ENCODE data around the gene MYRFL.

The MYRFL gene

DNA sequence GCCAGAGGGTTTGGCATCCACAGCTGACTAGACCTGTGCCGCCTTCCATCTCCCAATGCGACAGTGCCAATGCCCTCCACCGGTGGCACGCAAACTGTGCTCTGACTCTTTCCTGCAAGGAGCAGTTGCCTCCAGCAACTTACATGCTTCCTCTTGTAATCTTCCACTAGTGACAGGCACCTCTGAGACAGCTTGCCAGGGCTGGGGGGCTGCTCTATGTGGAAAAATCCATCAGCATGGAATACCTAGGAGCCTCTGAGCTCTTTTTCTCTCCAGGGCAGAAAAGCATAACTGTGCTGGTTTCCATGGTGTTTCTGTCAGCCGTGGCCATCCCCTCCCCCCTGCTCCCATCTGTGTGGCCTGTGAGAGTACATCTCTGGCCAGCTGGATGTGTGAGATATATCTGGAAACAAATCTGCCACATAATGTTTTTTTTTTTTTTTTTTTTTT is 110.6 kb downstream of the MYRFL start:
- no peak for DNase-seq

DNA sequence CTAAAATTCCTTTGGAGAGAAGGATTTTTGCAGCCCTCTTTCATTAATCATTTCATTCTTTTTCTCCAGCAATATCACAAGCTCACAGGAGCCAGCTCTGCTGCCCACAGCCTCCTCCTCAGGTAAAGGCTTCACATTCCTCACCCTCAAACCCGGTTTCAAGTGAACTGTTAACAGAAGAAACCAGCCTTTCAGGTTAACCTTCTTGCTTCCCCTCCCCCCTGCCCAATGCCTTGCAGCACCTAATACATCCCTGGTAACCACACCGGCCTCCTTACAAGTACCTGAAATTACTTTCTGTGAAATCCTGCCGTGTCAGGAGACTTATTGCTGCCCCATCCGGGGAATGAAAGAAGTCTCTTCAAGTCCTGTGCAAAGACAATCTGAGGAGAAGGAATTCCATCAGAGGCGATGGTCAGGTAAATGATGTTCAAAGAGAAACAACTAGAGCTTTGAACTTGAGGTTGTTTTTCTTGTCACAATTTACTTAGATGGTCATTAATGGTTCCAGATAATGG is 111.2 kb downstream of the MYRFL start:
- no peak for DNase-seq

DNA sequence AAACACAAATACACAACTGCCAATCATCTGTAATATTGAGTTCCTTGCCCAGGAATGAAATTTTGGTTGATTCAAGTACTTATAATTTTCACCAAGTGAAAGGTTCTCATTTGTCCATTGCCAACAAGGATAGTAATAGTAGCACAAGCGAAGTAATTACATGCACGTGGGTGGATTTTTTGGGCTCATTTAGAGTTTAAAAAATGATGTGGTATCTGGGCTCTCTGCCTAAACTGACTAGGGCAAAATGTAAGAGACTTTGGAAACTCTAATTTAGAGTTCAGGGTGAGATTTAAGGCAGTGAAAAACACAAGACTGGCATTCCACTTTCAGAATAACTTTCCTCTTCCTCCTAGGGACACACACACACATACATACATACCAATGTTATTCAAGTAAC is 111.7 kb downstream of the MYRFL start:
- DNase-seq = no peak

DNA sequence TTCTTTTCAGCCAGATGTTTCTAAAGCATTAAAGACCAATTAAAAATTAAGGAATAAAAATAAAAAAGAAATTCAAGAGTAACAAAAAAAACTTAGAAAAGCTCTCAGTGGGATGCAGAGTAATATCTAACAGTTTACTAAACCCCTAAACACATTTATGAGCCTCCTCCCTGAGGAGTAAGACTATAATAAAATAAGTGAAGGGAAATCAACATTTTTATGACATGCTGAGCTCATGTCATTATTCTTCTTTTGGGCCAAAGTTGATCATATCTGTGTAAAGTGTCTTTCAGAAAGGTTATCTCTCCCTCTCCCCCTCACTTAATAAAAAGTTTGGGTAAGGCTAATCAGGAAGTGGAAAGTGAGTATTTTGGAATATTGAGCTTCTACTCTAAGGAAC is 122.1 kb downstream of the MYRFL start:
- DNase-seq = no peak

DNA sequence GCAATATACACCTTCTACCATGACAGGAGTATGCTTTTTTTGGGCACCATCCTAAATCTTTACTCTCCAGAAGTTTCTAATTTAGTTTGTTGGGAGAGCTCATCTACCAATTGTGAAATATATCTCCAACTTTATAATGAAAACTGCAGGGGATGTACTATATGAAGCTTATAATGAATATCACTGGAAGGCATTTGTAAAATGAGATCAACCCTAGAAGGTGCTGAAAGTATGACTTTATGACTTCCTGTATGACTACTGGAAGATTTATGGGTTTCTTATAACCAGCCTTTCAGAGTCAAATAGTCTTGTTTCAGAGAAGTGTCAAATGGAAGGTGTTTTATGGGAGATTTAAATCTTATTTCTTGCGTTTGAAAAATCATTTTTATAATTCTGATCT is 122.9 kb downstream of the MYRFL start:
- no peak for DNase-seq

DNA sequence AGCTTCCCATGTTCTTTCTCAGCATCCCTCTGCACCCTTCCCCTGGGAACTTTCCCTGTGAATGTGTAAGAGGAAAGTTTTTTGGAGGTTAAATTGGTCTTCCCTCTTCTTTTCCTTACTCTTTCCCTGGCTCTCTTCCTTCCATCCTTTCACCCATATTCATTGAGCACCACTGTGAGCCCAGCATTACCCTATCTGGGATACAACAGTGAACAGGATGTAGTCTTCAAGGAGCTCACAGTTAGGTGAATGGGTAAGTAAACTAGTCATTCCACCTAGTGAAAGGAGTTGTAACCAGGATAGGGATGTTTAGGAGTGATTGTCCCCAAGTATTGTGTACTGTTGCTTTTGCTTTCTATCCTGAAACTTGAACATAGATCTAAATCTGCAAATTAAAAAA is 123.8 kb downstream of the MYRFL start:
- no peak for DNase-seq

DNA sequence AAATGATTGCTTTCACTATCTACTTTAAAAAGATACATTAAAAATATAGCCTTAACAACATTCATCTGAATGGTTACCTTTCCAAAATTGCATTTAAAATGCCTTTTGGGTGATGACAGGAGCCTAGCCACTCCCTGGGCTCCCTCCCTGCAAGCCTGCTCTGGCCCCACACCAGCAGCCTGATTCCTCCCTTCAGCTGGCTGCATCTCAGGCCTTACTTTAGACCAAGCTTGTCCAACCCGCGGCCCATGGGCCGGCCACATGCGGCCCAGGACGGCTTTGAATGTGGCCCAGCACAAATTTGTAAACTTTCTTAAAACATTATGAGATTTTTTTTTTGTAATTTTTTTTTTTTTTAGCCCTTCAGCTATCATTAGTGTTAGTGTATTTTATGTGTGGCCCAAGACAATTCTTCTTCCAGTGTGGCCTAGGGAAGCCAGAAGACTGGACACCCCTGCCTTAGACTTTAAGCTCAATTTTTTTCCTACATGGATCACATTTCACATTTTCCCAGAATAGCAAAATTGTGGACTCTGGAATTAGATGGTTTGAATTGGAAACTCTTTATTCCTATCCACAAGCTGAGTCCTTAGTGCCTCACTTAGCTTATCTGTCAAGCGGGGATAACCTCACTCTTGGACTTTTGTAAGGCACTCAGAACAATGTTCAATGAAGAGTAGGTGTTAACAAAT is 124.4 kb downstream of the MYRFL start:
- no peak for DNase-seq

DNA sequence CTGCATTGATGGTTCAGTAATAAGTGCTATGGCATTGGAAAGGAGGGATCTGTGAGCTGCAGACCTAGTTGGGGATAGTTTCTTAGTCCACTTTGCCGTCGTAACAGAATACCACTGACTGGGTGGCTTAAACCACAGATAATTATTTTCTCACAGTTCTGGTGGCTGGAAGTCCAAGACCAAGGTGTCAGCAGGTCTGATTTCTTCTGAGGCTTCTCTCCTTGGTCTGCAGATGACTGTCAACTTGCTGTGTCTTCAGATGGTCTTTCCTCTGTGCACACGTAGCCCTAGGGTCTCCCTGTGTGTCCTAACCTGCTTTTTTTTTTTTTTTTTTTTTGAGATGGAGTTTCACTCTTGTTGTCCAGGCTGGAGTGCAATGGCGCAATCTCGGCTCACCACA is 126.1 kb downstream of the MYRFL start:
- no peak for DNase-seq

DNA sequence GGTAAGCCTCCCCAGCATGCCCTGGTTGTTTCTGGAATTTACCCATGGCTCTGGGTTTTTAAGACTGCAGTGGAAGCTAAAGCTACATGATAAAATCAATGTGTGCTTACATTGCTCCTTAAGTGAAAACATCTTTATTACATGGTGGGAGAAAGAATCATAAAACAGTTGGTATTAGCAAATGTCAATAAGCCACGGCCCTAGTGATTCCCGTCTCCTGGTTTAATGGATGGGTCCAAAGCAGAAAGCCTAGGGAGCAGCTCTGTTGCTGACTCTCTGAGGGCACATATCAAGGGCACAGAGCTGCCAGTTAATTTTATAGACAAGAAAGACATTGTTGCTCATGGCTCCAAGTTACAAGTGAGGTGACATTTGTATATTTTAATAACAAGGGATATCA is 127.9 kb downstream of the MYRFL start:
- no peak for DNase-seq

DNA sequence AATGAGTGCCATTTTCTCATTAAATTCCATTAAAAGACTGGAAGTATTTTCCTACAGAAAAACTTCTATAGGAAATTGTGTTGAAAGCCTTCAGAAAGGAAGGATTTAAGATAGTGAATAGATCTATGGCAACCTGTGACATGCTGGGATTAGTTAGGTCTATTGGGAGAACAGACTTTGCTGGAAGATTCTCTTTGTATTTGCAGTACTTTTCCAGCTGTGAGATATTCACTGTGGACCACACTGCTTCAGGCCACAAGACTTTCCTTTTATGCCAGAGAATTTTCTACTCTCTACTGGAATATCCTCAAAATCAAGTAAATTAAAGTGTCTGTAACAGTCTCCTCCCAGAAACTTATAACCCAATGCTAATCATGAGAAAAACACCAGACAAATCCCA is 136.2 kb downstream of the MYRFL start:
- no peak for DNase-seq

DNA sequence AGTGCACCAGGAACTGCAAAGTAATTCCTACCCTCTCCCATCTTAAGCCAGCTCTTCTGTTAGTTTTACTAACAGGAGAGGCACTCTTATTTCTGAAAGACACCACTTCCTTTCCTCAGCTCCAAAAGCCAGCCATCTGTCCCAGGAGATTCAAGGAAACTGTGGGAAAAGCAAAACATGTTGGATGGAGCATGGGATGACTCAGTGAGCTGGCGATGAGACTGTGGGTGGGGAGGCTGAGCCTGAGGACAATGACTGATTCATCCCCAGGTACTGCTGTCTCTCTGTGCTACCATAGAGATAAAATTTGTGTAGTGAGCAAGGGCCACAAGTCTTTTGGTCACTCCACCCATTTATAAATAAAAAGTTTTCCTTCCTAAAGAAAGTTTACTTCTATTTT is 141.4 kb downstream of the MYRFL start:
- DNase-seq = no peak

DNA sequence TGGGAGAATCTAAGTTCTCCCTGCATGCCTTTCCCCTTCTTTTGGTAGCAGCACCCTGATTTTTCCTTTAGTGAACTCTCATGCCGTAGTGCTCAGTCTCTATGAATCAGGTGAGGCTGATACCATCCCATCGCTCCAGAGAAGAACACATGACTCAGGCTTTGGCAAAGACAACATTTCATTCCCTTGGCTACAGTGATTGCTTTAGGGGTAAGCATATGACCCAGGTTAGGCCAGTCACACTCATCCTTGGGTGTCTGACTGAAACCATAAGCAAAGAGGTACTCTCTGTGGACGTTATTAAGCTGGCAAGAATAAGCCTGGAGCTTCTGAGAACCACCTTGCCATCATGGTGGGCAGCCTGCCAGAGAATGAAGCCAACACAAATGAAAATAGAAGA is 141.8 kb downstream of the MYRFL start:
- no peak for DNase-seq

DNA sequence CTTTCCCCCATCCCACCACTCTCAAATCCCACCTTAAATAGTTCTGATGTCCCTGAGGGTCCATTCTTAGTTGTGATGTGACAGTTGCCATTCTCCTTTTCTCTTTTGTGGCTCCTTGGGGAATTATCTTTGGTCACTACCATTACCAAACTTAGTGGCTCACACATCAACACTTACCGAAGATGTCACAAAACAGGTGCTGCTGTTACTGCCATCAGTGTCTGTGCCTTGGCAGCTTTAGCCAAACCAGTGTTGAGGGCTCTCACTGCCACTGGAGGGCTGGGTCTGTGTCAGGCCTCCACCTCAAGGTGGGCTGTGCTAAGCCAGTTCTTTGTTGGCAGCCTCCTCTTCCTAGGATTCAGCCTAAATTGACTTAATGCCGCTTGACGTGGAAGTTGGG is 144.0 kb downstream of the MYRFL start:
- no peak for DNase-seq

DNA sequence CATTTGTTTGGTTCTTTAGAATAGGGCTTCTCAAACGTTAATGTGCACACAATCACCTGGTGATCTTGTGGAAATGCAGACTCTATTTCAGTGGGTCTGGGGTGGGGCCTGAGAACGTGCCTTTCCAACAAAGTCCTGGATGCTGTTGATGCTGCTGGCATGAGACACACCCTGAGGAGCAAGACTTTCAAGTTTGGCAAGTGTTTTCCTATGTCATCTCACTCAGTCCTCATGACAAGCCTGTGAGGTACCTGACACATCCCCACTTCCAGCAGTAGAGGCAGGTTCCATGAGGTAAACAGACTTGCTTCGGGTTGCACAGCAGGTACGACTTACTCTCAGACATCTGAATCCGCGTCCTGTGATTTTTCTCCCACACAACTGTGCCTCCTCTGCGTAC is 147.1 kb downstream of the MYRFL start:
- DNase-seq = no peak

DNA sequence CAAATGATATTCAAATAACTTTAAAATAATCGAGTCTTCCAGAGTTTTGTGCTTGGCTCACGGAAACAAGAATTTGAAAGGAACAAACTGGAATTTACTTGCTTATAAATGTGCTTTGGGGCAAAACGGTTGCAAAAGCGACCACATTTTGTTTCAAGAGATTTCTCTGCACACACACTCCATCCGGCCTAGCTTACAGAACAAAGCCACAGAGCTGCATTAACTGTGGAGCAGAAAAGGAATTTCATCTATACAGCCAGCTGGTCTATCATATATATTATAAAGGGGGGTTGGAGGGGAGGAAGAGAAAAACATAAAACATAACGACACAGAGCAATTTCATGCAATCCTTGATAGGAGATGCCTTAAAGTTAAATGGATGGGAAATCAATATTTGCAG is 153.0 kb downstream of the MYRFL start:
- no peak for DNase-seq

DNA sequence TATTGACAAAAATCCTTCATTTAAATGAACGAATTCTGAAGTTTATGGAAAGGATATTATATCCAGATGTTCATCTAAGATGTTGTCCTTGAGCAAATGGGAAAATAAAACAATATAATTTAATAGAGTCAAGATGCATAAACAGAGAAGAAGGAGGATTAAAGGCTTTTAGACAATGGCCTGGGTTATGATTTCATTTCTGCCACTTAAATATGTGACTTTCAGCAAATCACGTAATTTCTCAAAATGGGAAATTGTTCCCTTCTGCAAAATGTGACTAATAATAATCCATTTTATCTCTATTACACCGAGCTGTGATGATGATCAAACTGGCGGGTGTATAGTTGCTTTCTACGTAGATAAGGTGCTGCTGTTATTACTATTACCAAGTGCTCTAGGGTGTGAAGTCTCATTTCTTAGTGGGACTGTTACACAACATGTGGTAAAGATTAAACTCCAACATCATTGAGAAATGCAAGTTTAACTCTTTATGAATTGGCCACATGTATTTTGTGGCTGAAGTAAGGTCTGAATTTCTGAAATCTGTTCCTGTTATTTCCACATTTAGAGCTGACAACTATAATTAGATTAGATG is 157.0 kb downstream of the MYRFL start:
- DNase-seq = no peak

DNA sequence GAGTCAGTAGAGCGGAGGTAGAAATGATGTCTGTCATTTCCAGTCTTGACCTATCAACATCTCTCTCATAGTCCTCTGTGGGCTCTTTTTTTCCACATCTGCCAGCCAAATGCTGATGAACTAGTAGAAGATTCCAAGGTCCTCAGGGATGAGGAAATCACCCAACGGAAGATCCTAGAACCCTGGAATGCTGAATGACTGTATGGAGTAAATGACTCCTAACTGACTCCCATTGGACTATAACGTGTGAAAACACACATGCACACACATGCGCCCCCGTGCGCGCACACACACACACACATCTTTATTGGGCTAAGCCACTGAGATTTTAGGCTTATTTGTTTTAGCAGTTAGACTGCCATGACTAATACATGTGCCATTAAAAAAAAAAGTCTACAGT is 159.2 kb downstream of the MYRFL start:
- no peak for DNase-seq

DNA sequence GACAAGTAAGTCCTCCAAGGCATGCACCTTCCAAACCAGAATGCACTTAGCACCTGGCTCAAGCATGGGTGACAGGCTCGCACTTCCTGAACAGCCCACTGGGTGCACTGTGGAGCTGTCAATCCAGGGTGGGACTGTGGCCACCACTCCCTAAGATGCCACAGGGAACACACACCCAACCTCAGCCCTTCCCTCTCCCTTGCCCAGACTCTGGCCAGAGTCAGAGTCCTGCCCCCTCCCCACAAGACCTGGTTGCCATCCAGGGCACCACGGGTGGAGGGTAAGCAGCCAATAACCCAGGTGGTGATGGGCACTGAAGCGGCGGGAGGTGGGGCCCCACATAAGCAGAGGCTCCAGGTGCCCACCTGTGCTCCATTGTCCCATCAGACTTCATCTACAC is 160.6 kb downstream of the MYRFL start:
- no peak for DNase-seq

DNA sequence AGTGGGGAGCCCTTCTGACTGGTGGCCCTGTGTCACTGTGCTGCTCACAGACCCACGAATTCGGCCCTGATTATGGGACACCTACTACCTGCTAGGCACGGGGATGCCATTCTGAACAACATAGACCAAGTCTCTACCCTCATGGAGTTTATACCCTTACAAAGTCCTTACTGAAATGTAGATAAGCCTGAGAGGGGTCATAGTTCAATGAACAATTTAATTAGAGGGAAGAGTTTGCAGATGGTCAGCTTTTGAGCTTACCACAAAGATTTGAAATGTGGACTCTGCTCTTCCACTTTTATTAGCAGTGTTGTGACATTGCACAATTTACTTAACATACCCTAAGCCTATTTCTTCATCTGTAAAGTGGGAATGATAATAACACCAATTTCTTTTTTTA is 161.1 kb downstream of the MYRFL start:
- DNase-seq = no peak

DNA sequence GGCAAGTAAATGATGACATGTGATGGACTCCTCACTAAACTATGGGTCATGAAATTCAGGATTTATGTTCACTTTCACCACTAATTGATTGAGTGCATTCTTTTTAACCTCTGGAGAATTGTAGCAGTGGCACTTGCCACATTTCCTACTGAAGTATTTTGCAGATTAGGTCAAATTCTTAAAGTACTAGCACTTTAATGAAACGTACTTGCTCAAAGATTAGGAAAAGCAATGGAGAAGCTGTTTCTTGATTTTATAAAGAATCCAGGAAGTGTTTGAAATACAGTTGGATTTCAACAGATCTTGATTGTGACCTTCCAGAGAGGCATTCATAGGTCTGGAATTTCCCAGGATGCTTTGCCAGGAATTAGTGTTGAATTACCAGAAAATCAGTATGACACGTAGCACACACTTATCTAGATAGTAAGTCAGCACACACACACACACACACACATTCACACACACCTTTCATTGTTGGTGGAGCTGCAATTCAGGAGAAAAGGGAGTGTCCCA is 162.6 kb downstream of the MYRFL start:
- no peak for DNase-seq

DNA sequence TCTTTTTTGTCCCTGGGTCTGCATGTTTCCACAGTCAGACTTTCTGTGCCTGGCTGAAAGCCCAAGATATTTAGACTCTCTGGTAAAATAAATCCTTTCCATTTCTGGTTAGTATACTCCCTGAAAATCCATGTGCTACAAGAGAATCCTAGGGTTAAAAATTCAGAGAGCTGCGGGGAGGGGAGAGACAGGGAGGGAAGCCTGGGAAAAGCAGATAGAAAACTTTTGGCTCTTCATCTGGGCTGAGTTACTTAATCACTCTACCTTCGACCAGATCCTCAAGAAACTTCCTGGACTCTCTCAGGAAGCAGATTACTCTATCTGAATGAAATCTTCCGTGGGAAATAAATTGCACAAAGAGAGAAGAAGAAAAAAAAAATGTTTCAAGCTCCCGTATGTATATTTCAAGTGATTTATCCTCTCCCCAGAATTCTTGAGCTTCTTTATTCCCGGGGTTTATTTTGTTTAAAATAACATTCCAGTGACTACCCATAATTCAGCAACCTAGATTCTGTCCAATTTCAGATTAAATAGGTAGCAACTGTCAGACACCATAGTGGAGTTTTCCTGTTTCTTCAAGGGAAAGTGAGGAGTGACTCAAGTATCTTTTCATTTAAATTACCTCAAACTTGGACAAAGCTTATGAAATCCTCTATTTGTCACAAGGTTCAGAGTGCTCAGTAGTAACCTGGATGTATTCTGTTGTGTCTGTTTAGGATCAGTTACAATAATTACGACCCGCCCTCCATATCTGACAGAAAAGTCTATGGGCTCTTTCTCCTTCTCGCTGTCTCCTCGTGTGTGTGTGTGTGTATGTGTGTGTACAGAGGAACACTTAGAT is 163.7 kb downstream of the MYRFL start:
- no peak for DNase-seq

DNA sequence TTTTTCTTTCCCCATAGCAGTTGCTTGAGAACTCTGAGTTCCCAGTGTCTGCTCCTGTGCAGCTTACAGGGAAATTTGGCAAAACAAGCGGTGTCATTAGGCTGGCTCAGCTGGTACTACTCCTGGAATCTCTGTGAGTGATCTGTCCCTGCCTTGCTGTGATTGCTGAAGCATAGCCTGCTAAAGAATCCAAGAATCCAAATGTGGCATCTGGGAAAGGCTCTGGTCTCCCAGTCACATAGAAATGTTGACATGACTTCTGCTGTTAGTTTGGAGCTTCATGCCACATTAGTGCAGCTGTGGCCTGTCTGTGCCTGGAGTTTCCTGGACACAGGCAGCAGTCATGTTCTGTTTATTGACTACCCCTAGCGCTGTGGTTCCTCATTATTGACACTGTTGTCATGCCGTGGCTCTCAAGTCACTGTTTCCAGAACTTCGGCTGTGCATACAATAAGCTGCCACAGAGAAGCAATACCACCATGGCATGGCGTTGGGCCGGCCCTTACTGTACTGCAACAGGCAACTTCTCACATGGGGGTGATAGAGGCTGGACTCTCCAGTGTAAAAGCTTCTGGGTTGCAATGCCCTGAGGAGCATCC is 166.8 kb downstream of the MYRFL start:
- DNase-seq = no peak

DNA sequence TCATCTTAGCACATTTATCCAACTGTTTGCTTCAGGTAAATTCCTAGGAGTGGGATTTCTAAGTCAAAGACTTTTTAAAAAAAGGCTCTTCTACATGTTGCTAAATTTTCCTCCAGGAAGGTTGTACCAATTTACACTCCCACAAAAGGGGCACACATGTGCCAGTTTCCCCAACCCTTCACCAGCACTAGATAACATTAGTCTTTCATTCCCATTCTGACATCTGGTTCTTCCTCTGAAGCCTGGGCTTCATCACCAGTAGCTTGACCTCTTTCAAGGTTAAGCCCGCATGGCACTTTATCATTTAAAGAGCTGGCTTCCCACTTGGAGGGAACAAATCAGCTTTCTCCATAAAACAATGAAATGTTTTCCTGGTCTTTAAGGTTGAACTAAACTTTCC is 168.4 kb downstream of the MYRFL start:
- DNase-seq = no peak

Measured in activated CD4-positive, alpha-beta T cell treated with anti-CD3 and anti-CD28 coated beads for 1 hour (primary cell).